Bronchial epithelial cell (primary cell): ENCODE results near the gene RHBDL2. TPM values are rescaled to one million over a fixed set of nuclear protein-coding genes. Genes with fewer than 3 reads are reported as not detected.

Source experiments
- DNase-seq: peaks from one replicate; pipeline ENCODE4 v3.0.0-alpha.2; 2010; ENCODE audit warnings: low read depth
- FAIRE-seq: peaks from 2 replicates; lab custom pipeline; 2011; peaks lifted over from hg19 to GRCh38; lab: Jason Lieb, UNC
- H3K27me3 ChIP-seq: 2 replicates; pipeline ENCODE4 v1.5.1; 2011; ENCODE audit warnings: low read length; ENCODE audit not compliant: control insufficient read depth, insufficient read depth
- H3K36me3 ChIP-seq: 2 replicates; pipeline ENCODE4 v1.5.1; 2011; ENCODE audit warnings: low read length; ENCODE audit not compliant: control insufficient read depth, insufficient read depth
- H3K4me3 ChIP-seq: 2 replicates; pipeline ENCODE4 v1.5.1; 2011; ENCODE audit warnings: mild to moderate bottlenecking, low read depth, low read length, control low read depth
- CTCF ChIP-seq: IDR thresholded peaks from 2 replicates; pipeline ENCODE4 v1.5.1; 2011; ENCODE audit warnings: mild to moderate bottlenecking, moderate library complexity, low read length, control low read depth, inconsistent platforms; ENCODE audit not compliant: insufficient read depth, severe bottlenecking
- total RNA-seq: library from RNA; depleted of rRNA; stranded (reverse); fragments of >200 nt; gene quantifications from 2 replicates; pipeline ENCODE4 v1.2.1, GENCODE V29; 2014

RHBDL2 gene
- total RNA-seq, 1 donor from 2014 or later, result 5.0 TPM

GRCh38 chr1:38872401-38873026 lies 69.1 kb downstream of the RHBDL2 start:
- FAIRE-seq, result no peak
- H3K27me3 ChIP-seq, result no peaks in the 10 kb centered on the region
- peak overlapping the region; percentile 75 for H3K4me3 ChIP-seq

GRCh38 chr1:38870996-38871395 lies 70.6 kb downstream of the RHBDL2 start:
- no peak for DNase-seq
- FAIRE-seq, result no peak
- Histone ChIP-seq H3K27me3 (no peaks in the 10 kb centered on the region), H3K4me3 (no peak overlapping the region), H3K36me3 (peaks cover 2% of the 10 kb centered on the region)
- no peak for TF ChIP-seq CTCF

More at GRCh38 chr1:38872401-38873026, 69.1 kb downstream of the RHBDL2 start:
- DNase-seq, result peak; percentile 27
- TF ChIP-seq CTCF, result no peak
- no peaks in the 10 kb centered on the region for H3K36me3 ChIP-seq

DNA sequence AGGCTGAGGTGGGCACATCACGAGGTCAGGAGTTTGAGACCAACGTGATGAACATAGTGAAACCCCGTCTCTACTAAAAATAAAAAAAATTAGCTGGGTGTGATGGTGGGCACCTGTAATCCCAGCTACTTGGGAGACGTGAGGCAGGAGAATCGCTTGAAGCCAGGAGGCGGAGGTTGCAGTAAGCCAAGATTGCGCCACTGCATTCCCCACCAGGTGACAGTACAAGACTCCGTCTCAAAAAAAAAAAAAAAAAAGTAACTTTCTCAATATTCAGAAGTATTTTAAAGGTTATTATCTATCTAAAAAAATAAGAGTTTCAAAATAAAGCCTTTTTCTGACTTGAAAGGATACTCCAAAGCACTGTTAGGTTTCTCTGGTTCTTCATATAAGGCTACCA lies 74.4 kb downstream of the RHBDL2 start:
- Histone ChIP-seq H3K4me3 (no peak overlapping the region), H3K36me3 (peaks cover 2% of the 10 kb centered on the region), H3K27me3 (no peaks in the 10 kb centered on the region)
- DNase-seq (no peak), FAIRE-seq (no peak)
- TF ChIP-seq CTCF, result no peak

- no peak for TF ChIP-seq CTCF
- H3K4me3 ChIP-seq, result no peak overlapping the region
- peaks cover 2% of the 10 kb centered on the region for H3K36me3 ChIP-seq
- no peaks in the 10 kb centered on the region for H3K27me3 ChIP-seq
- peak; percentile 28 for DNase-seq
- FAIRE-seq, result no peak
These were observed 76.4 kb downstream of the RHBDL2 start for GRCh38 chr1:38865112-38865715.

DNA sequence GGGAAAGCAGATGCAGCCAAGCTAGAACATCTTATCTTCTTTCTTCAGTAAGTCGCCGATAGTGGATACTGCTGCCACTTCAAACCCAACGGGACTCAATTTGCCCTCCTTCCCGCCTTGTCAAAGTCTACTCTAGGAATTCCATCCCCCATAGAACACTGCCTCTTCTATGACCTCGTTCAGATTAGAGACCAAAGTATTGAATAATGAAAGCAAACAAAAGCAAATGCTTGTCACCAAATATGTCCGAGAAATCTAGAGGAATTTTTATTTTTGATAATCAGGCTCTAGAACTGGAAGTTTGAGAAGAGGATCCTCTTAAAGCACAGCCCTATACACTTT lies 81.2 kb downstream of the RHBDL2 start:
- no peak for TF ChIP-seq CTCF
- Histone ChIP-seq H3K4me3 (peak overlapping the region; percentile 82), H3K27me3 (no peaks in the 10 kb centered on the region), H3K36me3 (peaks cover 2% of the 10 kb centered on the region)
- FAIRE-seq (no peak), DNase-seq (no peak)
